K562 (cell line): ENCODE data around the gene GTF2A1. TPM values are rescaled to one million over a fixed set of nuclear protein-coding genes. Genes with fewer than 3 reads are reported as not detected.
"Not testable (repeated sequence)": the region's sequence is repeated elsewhere in the genome, so short reads cannot be mapped to it uniquely, and the experiment has no call there.

Experiments
- ATAC-seq: fragments of 200-7000 bp; cut with Tn5 transposase; 3 replicates; pipeline ENCODE4 v1.9.1; 2020; ENCODE audit warnings: moderate library complexity
- BruUV-seq: library from RNA; stranded (reverse); fragments of 400-500 nt; replicated peaks from 2 replicates; lab custom pipeline; 2021; lab: Mats Ljungman, UMichigan
- CTCF ChIA-PET: fragments of 300-600 bp; formaldehyde crosslinking; extraction: SDS; loops from one replicate; lab custom pipeline; 2021; ENCODE audit warnings: low intra/inter-chr PET ratio; lab: Yijun Ruan, JAX
- POLR2A ChIA-PET: fragments of 300-600, 350-650 bp; sonication (Branson Sonifier 250); formaldehyde crosslinking; extraction: SDS; loops from one replicate; lab custom pipeline; 2021; ENCODE audit warnings: antibody characterized with exemption, inconsistent platforms; lab: Yijun Ruan, JAX
- DNase-seq, 4 experiments: peaks; one replicate each; pipeline versions ENCODE4 v3.0.0 to v3.0.0-alpha.2; 2011 to 2018; ENCODE audit warnings: low spot score in 3 of 4, mixed read lengths in 3 of 4; ENCODE audit errors: extremely low read depth in 1 of 4
- FAIRE-seq: peaks from 2 replicates; lab custom pipeline; 2011; peaks lifted over from hg19 to GRCh38; lab: Jason Lieb, UNC
- H2AFZ ChIP-seq: 2 replicates; pipeline ENCODE4 v1.6.0; 2011; ENCODE audit warnings: low read depth, low read length, control low read depth, inconsistent platforms
- H3K27ac ChIP-seq: fragments of 200-600 bp; 3 replicates; pipeline ENCODE4 v1.8.0; 2011; ENCODE audit warnings: low read depth, mild to moderate bottlenecking, control low read depth, inconsistent platforms, low read length, moderate library complexity, mixed read lengths; ENCODE audit errors: extremely low read depth
- H3K27me3 ChIP-seq, 2 experiments: fragments of 300-600 bp in 1 of 2; 2 replicates in 1 of 2; 3 replicates in 1 of 2; pipeline versions ENCODE4 v1.6.0 to v1.8.0; 2011; ENCODE audit warnings: inconsistent platforms in 2 of 2, low read length in 2 of 2, mild to moderate bottlenecking in 1 of 2, mixed read lengths in 1 of 2, moderate library complexity in 1 of 2; ENCODE audit not compliant: control insufficient read depth in 2 of 2, insufficient read depth in 2 of 2
- H3K36me3 ChIP-seq: fragments of 300-600 bp; 3 replicates; pipeline ENCODE4 v1.8.0; 2011; ENCODE audit warnings: mild to moderate bottlenecking, low read length, inconsistent platforms; ENCODE audit not compliant: control insufficient read depth, insufficient read depth
- H3K4me1 ChIP-seq, 2 experiments: fragments of 200-600 bp in 1 of 2; replicated peaks in 1 of 2; 2 replicates in 1 of 2; 3 replicates in 1 of 2; pipeline versions ENCODE4 v1.5.1 to v1.8.0; 2011; ENCODE audit warnings: inconsistent platforms in 2 of 2, low read length in 2 of 2, mild to moderate bottlenecking in 1 of 2, mixed read lengths in 1 of 2, moderate library complexity in 1 of 2; ENCODE audit not compliant: control insufficient read depth in 2 of 2, insufficient read depth in 2 of 2
- H3K4me2 ChIP-seq: 2 replicates; pipeline ENCODE4 v1.6.1; 2011; ENCODE audit warnings: low read length, control low read depth, inconsistent platforms, mixed read lengths; ENCODE audit not compliant: insufficient read depth
- H3K4me3 ChIP-seq: fragments of 200-600 bp; sonication (generic), shearing (Covaris generic); 2 replicates; pipeline ENCODE4 v1.5.1; 2016; ENCODE audit warnings: control low read depth, inconsistent platforms
- H3K79me2 ChIP-seq: fragments of 200-600 bp; 3 replicates; pipeline ENCODE4 v1.8.0; 2011; ENCODE audit warnings: low read length, inconsistent platforms; ENCODE audit not compliant: control insufficient read depth, insufficient read depth
- H3K9ac ChIP-seq, 2 experiments: 2 replicates each; pipeline versions ENCODE4 v1.6.0 to v1.6.1; 2011; ENCODE audit warnings: low read depth in 2 of 2, low read length in 2 of 2, control low read depth in 1 of 2, inconsistent platforms in 1 of 2, mild to moderate bottlenecking in 1 of 2, mixed read lengths in 1 of 2; ENCODE audit not compliant: insufficient read depth in 1 of 2
- H3K9me1 ChIP-seq: one replicate; pipeline ENCODE4 v1.6.0; 2011; ENCODE audit warnings: inconsistent platforms, mild to moderate bottlenecking, low read length, moderate library complexity; ENCODE audit not compliant: control insufficient read depth, insufficient read depth
- H3K9me3 ChIP-seq: replicated peaks from 2 replicates; pipeline ENCODE4 v1.5.1; 2011; ENCODE audit warnings: low read depth, low read length, inconsistent platforms; ENCODE audit not compliant: control insufficient read depth, insufficient read depth
- H4K20me1 ChIP-seq: replicated peaks from 2 replicates; pipeline ENCODE4 v1.6.1; 2011; ENCODE audit warnings: low read length, inconsistent platforms, mixed read lengths; ENCODE audit not compliant: control insufficient read depth, insufficient read depth
- SMC3 ChIP-seq: conservative IDR thresholded peaks from 2 replicates; pipeline ENCODE4 v1.6.1; 2011; ENCODE audit warnings: low read depth, low read length, improper control_type of control experiment; ENCODE audit not compliant: insufficient read depth
- TEAD1 ChIP-seq, 2 experiments: fragments of 450-650 bp in 1 of 2; sonication (generic) in 1 of 2; formaldehyde crosslinking; IDR thresholded peaks; 2 replicates each; pipeline versions ENCODE4 v1.4.0 to v1.8.0; 2020 to 2022; ENCODE audit warnings: mild to moderate bottlenecking in 2 of 2, missing genetic modification reagents in 1 of 2
- TRIM28 ChIP-seq: fragments of 450-650 bp; IDR thresholded peaks from 2 replicates; pipeline ENCODE4 v1.6.1; 2017
- ZNF143 ChIP-seq: sonication (generic); formaldehyde crosslinking; IDR thresholded peaks from 2 replicates; pipeline ENCODE4 v1.9.0; 2022; ENCODE audit warnings: mild to moderate bottlenecking, missing genetic modification reagents
- ZNF668 ChIP-seq: fragments of 250-450 bp; sonication (Bioruptor Pico); IDR thresholded peaks from 2 replicates; pipeline ENCODE4 v1.8.0; 2022; ENCODE audit warnings: mild to moderate bottlenecking, inconsistent platforms
- WGBS: fragments of 100-300 bp; shearing (Covaris generic); methylation state at CpG from one replicate; pipeline ENCODE4 v1.1.6; 2016; ENCODE audit warnings: low coverage, mixed read lengths; ENCODE audit not compliant: insufficient coverage; ENCODE audit errors: missing lambda C conversion rate; 5-methylcytosine and 5-hydroxymethylcytosine counted together
- in situ Hi-C: fragments of 300-500 bp; cut with MboI; formaldehyde crosslinking; loops from 4 replicates; pipeline ENCODE4 v1.15.0; 2018; ENCODE audit warnings: inconsistent platforms, mixed read lengths
- intact Hi-C: fragments of 100-400 bp; cut with micrococcal nuclease; formaldehyde crosslinking; loops from 2 replicates; pipeline ENCODE4 v1.14.2; 2022
- polyA plus RNA-seq, 8 experiments: library from polyadenylated mRNA; depleted of rRNA in 4 of 8; stranded (reverse) in 5 of 8; unstranded in 3 of 8; fragments of >200 nt; fragmentation: Nextera tagmentation in 2 of 8; fragmentation: Illumina TruSeq in 1 of 8; extraction: Ambion mirVana in 2 of 8; extraction: Trizol in 1 of 8; gene quantifications; 2 replicates each; pipeline versions ENCODE4 v1.2.1 to v1.2.3, GENCODE V29; 2011 to 2014; ENCODE audit warnings: inconsistent platforms in 1 of 8, missing spikeins in 1 of 8
- total RNA-seq, 7 experiments: library from RNA; depleted of rRNA in 6 of 7; stranded (reverse); fragments of >200 nt in 6 of 7; fragmentation: Illumina TruSeq in 2 of 7; extraction: Trizol in 2 of 7; gene quantifications; 2 replicates each; pipeline versions ENCODE4 v1.2.1 to v1.2.3, GENCODE V29; 2011 to 2021; ENCODE audit warnings: low replicate concordance in 1 of 7
- TF ChIP-seq, protein P1 (sequence below): fragments of 450-650 bp; IDR thresholded peaks from 2 replicates; pipeline ENCODE4 v1.6.1; 2018; ENCODE audit warnings: mild to moderate bottlenecking, low read depth; ENCODE audit not compliant: partially characterized antibody

Gene GTF2A1
- total and polyA plus RNA-seq, 9 of the 15 experiments (the other 6 are each of a cell fraction or from before 2014, with no cell fraction given) = 3.4 to 22.8 (median 14.7) TPM

DNA sequence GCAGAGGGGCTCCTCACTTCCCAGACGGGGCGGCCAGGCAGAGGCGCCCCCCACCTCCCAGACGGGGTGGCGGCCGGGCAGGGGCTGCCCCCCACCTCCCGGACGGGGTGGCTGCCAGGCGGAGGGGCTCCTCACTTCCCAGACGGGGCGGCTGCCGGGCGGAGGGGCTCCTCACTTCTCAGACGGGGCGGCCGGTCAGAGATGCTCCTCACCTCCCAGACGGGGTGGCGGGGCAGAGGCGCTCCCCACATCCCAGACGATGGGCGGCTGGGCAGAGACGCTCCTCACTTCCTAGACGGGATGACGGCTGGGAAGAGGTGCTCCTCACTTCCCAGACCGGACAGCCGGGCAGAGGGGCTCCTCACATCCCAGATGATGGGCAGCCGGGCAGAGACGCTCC is 23.7 kb upstream of the GTF2A1 start:
- POLR2A ChIA-PET, intact Hi-C loops, H3K4me2 ChIP-seq, BruUV-seq, H3K9ac ChIP-seq, CTCF ChIA-PET, in situ Hi-C loops, H3K27me3 ChIP-seq, H3K79me2 ChIP-seq, H3K4me3 ChIP-seq, ATAC-seq, H4K20me1 ChIP-seq, H3K36me3 ChIP-seq, FAIRE-seq, H2AFZ ChIP-seq, H3K9me1 ChIP-seq, H3K9me3 ChIP-seq, H3K27ac ChIP-seq, DNase-seq, H3K4me1 ChIP-seq: not testable (repeated sequence)
- WGBS = 82% methylated on average over 6 of the region's 28 CpGs

DNA sequence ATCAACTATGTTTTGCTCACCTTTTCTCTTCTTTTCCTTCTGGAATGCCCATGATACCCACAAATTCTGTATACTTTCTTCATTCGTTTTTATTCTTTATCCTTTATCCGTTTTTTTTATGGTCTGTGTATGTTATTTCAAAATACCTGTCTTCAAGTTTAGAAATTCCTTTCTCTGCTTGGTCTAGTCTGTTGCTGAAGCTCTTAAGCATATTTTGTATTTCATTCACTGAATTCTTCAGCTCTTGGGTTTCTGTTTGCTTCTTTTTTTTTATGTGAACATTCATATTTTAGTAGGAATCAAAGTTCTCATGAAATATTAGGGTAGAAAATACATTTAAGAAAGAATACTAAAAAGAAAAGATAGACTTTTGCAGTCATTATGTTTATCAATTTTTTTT is 22.7 kb upstream of the GTF2A1 start:
- H3K27ac ChIP-seq = no peak overlapping the region
- H3K4me2 ChIP-seq = no peak overlapping the region
- H3K9me1 ChIP-seq = no peaks in the 10 kb centered on the region
- no peak overlapping the region for H3K9ac ChIP-seq
- intact Hi-C loops (no loop called here), in situ Hi-C loops (no loop called here)
- no peak overlapping the region for H3K4me3 ChIP-seq
- 0% methylated on average over 1 of the region's 2 CpGs for WGBS
- FAIRE-seq (no peak), DNase-seq (no peak), ATAC-seq (no peak)
- no TSS peak for BruUV-seq
- H3K4me1 ChIP-seq = peaks cover 0 to 5% of the 10 kb centered on the region in 2 experiments; a peak in 2 of 5 replicates
- POLR2A ChIA-PET = no interaction called here
- no peak overlapping the region for H2AFZ ChIP-seq
- no peak for TF ChIP-seq ZNF668 (CRISPR knock-in tag)
- TF ChIP-seq SMC3 = no peak
- TF ChIP-seq TRIM28 = peak; percentile 60; the same call in 1 of the 2 replicates
- TF ChIP-seq ZNF143 (CRISPR knock-in tag) = no peak
- TF ChIP-seq TEAD1 (CRISPR knock-in tag; IDR thresholded peaks at IDR 0.05) = no peak
- TF ChIP-seq, protein P1, sequence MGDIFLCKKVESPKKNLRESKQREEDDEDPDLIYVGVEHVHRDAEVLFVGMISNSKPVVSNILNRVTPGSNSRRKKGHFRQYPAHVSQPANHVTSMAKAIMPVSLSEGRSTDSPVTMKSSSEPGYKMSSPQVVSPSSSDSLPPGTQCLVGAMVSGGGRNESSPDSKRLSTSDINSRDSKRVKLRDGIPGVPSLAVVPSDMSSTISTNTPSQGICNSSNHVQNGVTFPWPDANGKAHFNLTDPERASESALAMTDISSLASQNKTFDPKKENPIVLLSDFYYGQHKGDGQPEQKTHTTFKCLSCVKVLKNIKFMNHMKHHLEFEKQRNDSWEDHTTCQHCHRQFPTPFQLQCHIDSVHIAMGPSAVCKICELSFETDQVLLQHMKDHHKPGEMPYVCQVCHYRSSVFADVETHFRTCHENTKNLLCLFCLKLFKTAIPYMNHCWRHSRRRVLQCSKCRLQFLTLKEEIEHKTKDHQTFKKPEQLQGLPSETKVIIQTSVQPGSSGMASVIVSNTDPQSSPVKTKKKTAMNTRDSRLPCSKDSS = peak; percentile 54
- CTCF ChIA-PET = no interaction called here
- H3K36me3 ChIP-seq = no peaks in the 10 kb centered on the region
- no peaks in the 10 kb centered on the region for H3K9me3 ChIP-seq
- no peaks in the 10 kb centered on the region for H3K79me2 ChIP-seq
- no peaks in the 10 kb centered on the region for H3K27me3 ChIP-seq
- no peaks in the 10 kb centered on the region for H4K20me1 ChIP-seq
